Endothelial cell of umbilical vein (primary cell): ENCODE results near the gene NOB1. TPM values are rescaled to one million over a fixed set of nuclear protein-coding genes. Genes with fewer than 3 reads are reported as not detected.

ENCODE experiments used
- BruUV-seq: library from RNA; stranded (reverse); fragments of 400-500 nt; replicated peaks from 2 replicates; lab custom pipeline; 2021; lab: Mats Ljungman, UMichigan
- CTCF ChIA-PET: fragments of 300-600, 350-600 bp; sonication (Branson Sonifier 250); formaldehyde crosslinking; loops from one replicate; lab custom pipeline; 2021; ENCODE audit warnings: antibody characterized with exemption, inconsistent platforms; lab: Charles Lee
- POLR2A ChIA-PET: fragments of 300-600, 350-600 bp; sonication (Branson Sonifier 250); formaldehyde crosslinking; loops from one replicate; lab custom pipeline; 2021; ENCODE audit warnings: antibody characterized with exemption, inconsistent platforms; lab: Charles Lee
- DNase-seq: peaks from one replicate; pipeline ENCODE4 v3.0.0-alpha.2; 2011; ENCODE audit warnings: low read depth, low spot score
- FAIRE-seq: peaks from 2 replicates; lab custom pipeline; 2011; peaks lifted over from hg19 to GRCh38; lab: Jason Lieb, UNC
- H2AFZ ChIP-seq: 2 replicates; pipeline ENCODE4 v1.6.0; 2012; ENCODE audit warnings: low read depth, low read length, control low read depth, inconsistent platforms
- H3K27ac ChIP-seq: 2 replicates; pipeline ENCODE4 v1.5.1; 2011; ENCODE audit warnings: low read depth, mild to moderate bottlenecking, control low read depth, low read length, moderate library complexity; ENCODE audit not compliant: insufficient read depth
- H3K27me3 ChIP-seq, 2 experiments: 2 replicates each; pipeline versions ENCODE4 v1.6.0 to v1.6.1; 2011; ENCODE audit warnings: low read length in 2 of 2, mixed read lengths in 1 of 2; ENCODE audit not compliant: control insufficient read depth in 2 of 2, insufficient read depth in 2 of 2
- H3K36me3 ChIP-seq, 2 experiments: 2 replicates in 1 of 2; 3 replicates in 1 of 2; pipeline ENCODE4 v1.5.1; 2011; ENCODE audit warnings: low read length in 2 of 2, mild to moderate bottlenecking in 1 of 2, moderate library complexity in 1 of 2; ENCODE audit not compliant: control insufficient read depth in 2 of 2, insufficient read depth in 2 of 2; ENCODE audit errors: extremely low read depth in 1 of 2
- H3K4me1 ChIP-seq: 3 replicates; pipeline ENCODE4 v1.5.1; 2011; ENCODE audit warnings: mild to moderate bottlenecking, low read length; ENCODE audit not compliant: control insufficient read depth, insufficient read depth; ENCODE audit errors: extremely low read depth
- H3K4me2 ChIP-seq: 2 replicates; pipeline ENCODE4 v1.6.1; 2011; ENCODE audit warnings: low read length, control low read depth, mixed read lengths; ENCODE audit not compliant: insufficient read depth
- H3K4me3 ChIP-seq, 3 experiments: fragments of 200-600 bp in 1 of 3; sonication (generic), shearing (Covaris generic) in 1 of 3; replicated peaks in 1 of 3; 2 replicates each; pipeline ENCODE4 v1.5.1; 2011 to 2016; ENCODE audit warnings: control low read depth in 3 of 3, low read length in 3 of 3, mild to moderate bottlenecking in 2 of 3, inconsistent platforms in 1 of 3, low read depth in 1 of 3, moderate library complexity in 1 of 3; ENCODE audit not compliant: insufficient read depth in 1 of 3
- H3K79me2 ChIP-seq: 2 replicates; pipeline ENCODE4 v1.6.0; 2012; ENCODE audit warnings: low read length, inconsistent platforms; ENCODE audit not compliant: control insufficient read depth, insufficient read depth
- H3K9ac ChIP-seq: replicated peaks from 2 replicates; pipeline ENCODE3; 2011; ENCODE audit warnings: low read length, control low read depth; ENCODE audit not compliant: insufficient read depth; ENCODE audit errors: extremely low read depth
- H3K9me1 ChIP-seq: replicated peaks from 3 replicates; pipeline ENCODE4 v1.6.0; 2011; ENCODE audit warnings: mild to moderate bottlenecking, low read length; ENCODE audit not compliant: control insufficient read depth, insufficient read depth; ENCODE audit errors: extremely low read depth
- H3K9me3 ChIP-seq: replicated peaks from 2 replicates; pipeline ENCODE4 v1.5.1; 2012; ENCODE audit warnings: low read length, inconsistent platforms; ENCODE audit not compliant: control insufficient read depth, insufficient read depth
- H4K20me1 ChIP-seq: replicated peaks from 2 replicates; pipeline ENCODE3; 2011; ENCODE audit warnings: mild to moderate bottlenecking, low read length; ENCODE audit not compliant: control insufficient read depth, insufficient read depth; ENCODE audit errors: extremely low read depth
- EZH2 ChIP-seq: IDR thresholded peaks from 2 replicates; pipeline ENCODE4 v1.6.1; 2012; ENCODE audit warnings: borderline replicate concordance, low read depth, mild to moderate bottlenecking, moderate library complexity, low read length, inconsistent platforms; ENCODE audit not compliant: severe bottlenecking
- FOS ChIP-seq: IDR thresholded peaks from 2 replicates; pipeline ENCODE4 v1.6.1; 2011; ENCODE audit warnings: mild to moderate bottlenecking, low read length, moderate library complexity, borderline replicate concordance; ENCODE audit not compliant: insufficient read depth
- GATA2 ChIP-seq: IDR thresholded peaks from 2 replicates; pipeline ENCODE4 v1.7.0; 2011; ENCODE audit warnings: low read depth, mild to moderate bottlenecking, moderate library complexity, mixed read lengths, low read length; ENCODE audit not compliant: insufficient read length, insufficient read depth
- JUN ChIP-seq: IDR thresholded peaks from 2 replicates; pipeline ENCODE4 v1.6.1; 2011; ENCODE audit warnings: borderline replicate concordance, low read depth; ENCODE audit not compliant: insufficient read length, insufficient read depth
- MYC ChIP-seq: IDR thresholded peaks from one replicate; pipeline ENCODE4 v1.6.1; 2011; ENCODE audit warnings: mild to moderate bottlenecking, low read depth, low read length
- POLR2A ChIP-seq: IDR thresholded peaks from 2 replicates; pipeline ENCODE4 v1.6.1; 2012; ENCODE audit warnings: low read depth, mild to moderate bottlenecking, control low read depth, low read length
- POLR2AphosphoS5 ChIP-seq: IDR thresholded peaks from 2 replicates; pipeline ENCODE4 v1.6.1; 2012; ENCODE audit warnings: low read depth, mild to moderate bottlenecking, control low read depth, low read length, moderate library complexity; ENCODE audit not compliant: insufficient read depth
- dilution Hi-C: fragments of 300-500 bp; cut with MboI; formaldehyde crosslinking; loops from one replicate; pipeline ENCODE4 v1.15.0; 2019; ENCODE audit warnings: low sequenced_read_pairs; ENCODE audit not compliant: extremely low pct_ligation_motif_present
- intact Hi-C: fragments of 100-400 bp; cut with micrococcal nuclease; formaldehyde crosslinking; loops from one replicate; pipeline ENCODE4 v1.10.0; 2022
- polyA plus RNA-seq, 4 experiments: library from polyadenylated mRNA; depleted of rRNA in 3 of 4; stranded (reverse) in 3 of 4; unstranded in 1 of 4; fragments of >200 nt; gene quantifications; 2 replicates each; pipeline versions ENCODE4 v1.2.1 to v1.2.3, GENCODE V29; 2011 to 2012; ENCODE audit warnings: missing spikeins in 1 of 4
- total RNA-seq: library from RNA; stranded (reverse); gene quantifications from 2 replicates; pipeline ENCODE4 v1.2.3, GENCODE V29; 2021
- TF ChIP-seq, protein P1 (sequence below): IDR thresholded peaks from 2 replicates; pipeline ENCODE4 v1.6.1; 2011; ENCODE audit not compliant: insufficient read depth, insufficient read length
- TF ChIP-seq, protein P2 (sequence below), 2 donors: IDR thresholded peaks; 1 replicate in 1 of 2; 2 replicates in 1 of 2; pipeline ENCODE4 v1.5.1; 2011; ENCODE audit warnings: low read length in 2 of 2, mild to moderate bottlenecking in 2 of 2, moderate library complexity in 2 of 2, control low read depth in 1 of 2, inconsistent platforms in 1 of 2, low read depth in 1 of 2; ENCODE audit not compliant: insufficient read depth in 1 of 2; ENCODE audit errors: extremely low read depth in 1 of 2

NOB1 gene
- total and polyA plus RNA-seq, 2 donors (not counting 3 experiments of a cell fraction or from before 2014, with no cell fraction given) = 65.4 to 66.5 TPM

DNA sequence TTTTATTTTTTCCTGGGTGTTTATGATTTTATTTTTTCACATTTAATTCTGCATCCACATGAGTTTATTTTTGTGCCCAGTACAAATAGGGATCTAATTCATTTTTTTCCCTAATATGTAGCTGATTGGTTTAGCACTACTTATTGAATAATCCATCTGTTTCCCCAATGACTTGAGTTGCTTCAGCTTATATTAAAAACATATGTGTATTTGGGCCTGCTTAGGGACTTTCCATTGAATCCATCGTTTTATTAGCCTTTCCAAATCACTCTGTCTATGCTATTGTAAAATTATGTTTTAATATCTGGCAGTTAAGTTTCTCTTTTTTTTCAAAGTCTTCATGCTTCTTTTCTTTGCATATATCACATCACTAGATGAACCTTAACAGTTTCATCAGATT lies 49.6 kb upstream of the NOB1 start:
- intact Hi-C loops = no loop called here
- CTCF ChIA-PET = interaction anchor here (2.0 kb wide), 1 partner anchor 126 kb away, joined by 10 read pairs; no protein-coding TSS in a partner anchor

More for the DNA sequence above, 49.6 kb upstream of the NOB1 start:
- Histone ChIP-seq H3K4me2 (no peak overlapping the region), H3K79me2 (no peaks in the 10 kb centered on the region), H3K27ac (no peak overlapping the region), H3K4me1 (no peaks in the 10 kb centered on the region), H3K9me1 (no peaks in the 10 kb centered on the region), H3K9me3 (no peaks in the 10 kb centered on the region), H2AFZ (no peak overlapping the region), H3K36me3 (peaks cover 0 to 5% of the 10 kb centered on the region in 2 experiments), H3K9ac (no peak overlapping the region), H3K27me3 (no peaks in the 10 kb centered on the region), H3K4me3 (no peak overlapping the region), H4K20me1 (no peaks in the 10 kb centered on the region)
- POLR2A ChIA-PET = no interaction called here
- dilution Hi-C loops = no loop called here
- DNase-seq (no peak), FAIRE-seq (no peak)
- no peak for TF ChIP-seq POLR2A
- no peak for TF ChIP-seq EZH2
- no peak for TF ChIP-seq MYC
- TF ChIP-seq, protein P1, sequence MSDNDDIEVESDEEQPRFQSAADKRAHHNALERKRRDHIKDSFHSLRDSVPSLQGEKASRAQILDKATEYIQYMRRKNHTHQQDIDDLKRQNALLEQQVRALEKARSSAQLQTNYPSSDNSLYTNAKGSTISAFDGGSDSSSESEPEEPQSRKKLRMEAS = no peak
- TF ChIP-seq POLR2AphosphoS5 = no peak
- no peak for TF ChIP-seq GATA2
- no peak for TF ChIP-seq FOS
- TF ChIP-seq, protein P2, sequence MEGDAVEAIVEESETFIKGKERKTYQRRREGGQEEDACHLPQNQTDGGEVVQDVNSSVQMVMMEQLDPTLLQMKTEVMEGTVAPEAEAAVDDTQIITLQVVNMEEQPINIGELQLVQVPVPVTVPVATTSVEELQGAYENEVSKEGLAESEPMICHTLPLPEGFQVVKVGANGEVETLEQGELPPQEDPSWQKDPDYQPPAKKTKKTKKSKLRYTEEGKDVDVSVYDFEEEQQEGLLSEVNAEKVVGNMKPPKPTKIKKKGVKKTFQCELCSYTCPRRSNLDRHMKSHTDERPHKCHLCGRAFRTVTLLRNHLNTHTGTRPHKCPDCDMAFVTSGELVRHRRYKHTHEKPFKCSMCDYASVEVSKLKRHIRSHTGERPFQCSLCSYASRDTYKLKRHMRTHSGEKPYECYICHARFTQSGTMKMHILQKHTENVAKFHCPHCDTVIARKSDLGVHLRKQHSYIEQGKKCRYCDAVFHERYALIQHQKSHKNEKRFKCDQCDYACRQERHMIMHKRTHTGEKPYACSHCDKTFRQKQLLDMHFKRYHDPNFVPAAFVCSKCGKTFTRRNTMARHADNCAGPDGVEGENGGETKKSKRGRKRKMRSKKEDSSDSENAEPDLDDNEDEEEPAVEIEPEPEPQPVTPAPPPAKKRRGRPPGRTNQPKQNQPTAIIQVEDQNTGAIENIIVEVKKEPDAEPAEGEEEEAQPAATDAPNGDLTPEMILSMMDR (IDR thresholded peaks at IDR 0.05; ENCODE audit: extremely low read depth in 1 of 2, insufficient read depth in 1 of 2, low read depth in 1 of 2, low read length in 2 of 2) = no peak
- no peak for TF ChIP-seq JUN
- BruUV-seq = no TSS peak
